ENCODE data around the gene USP36. TPM values are rescaled to one million over a fixed set of nuclear protein-coding genes. Genes with fewer than 3 reads are reported as not detected.

The USP36 gene
- total RNA-seq, 2 experiments from 2014 or later, result 489 to 494 TPM

- intact Hi-C loops (cut with DNase I, micrococcal nuclease), result no loop called here
- CTCF ChIA-PET, result interaction anchor here (1.2 kb wide), 1 partner anchor 24 kb away, joined by 3 read pairs; no protein-coding TSS in a partner anchor
These were observed 48.5 kb downstream of the USP36 start for GRCh38 chr17:78791840-78792709.

GRCh38 chr17:78790552-78790951, 50.1 kb downstream of the USP36 start:
- H3K4me1 ChIP-seq (ENCODE audit: insufficient read depth, low read length), result peaks cover 87% of the 10 kb centered on the region
- peak overlapping the region; percentile 97 for H3K27ac Mint-ChIP-seq

More at GRCh38 chr17:78791840-78792709, 48.5 kb downstream of the USP36 start:
- Mint-ChIP-seq H3K4me1 (ENCODE audit: low read depth) (peaks cover 84% of the 10 kb centered on the region), H3K4me3 (peak overlapping the region; percentile 14), H3K9me3 (no peaks in the 10 kb centered on the region), H3K27ac (peak overlapping the region; percentile 97), H3K27me3 (no peaks in the 10 kb centered on the region), H3K36me3 (ENCODE audit: low read depth) (peaks cover 69% of the 10 kb centered on the region)
- DNase-seq, result no peak
- no peak for ATAC-seq (ENCODE audit: poor library complexity)
- TF ChIP-seq CTCF (IDR thresholded peaks at IDR 0.05), result no peak
- peaks cover 77% of the 10 kb centered on the region for H3K4me1 ChIP-seq (ENCODE audit: insufficient read depth, low read length)
- POLR2A ChIA-PET, result interaction anchor here (1.0 to 3.4 kb wide), 3 partner anchors 11 to 45 kb away, joined by 4 to 41 read pairs (median 30); partner anchors contain the start of gene CYTH1
- no peak overlapping the region for H3K4me3 ChIP-seq (ENCODE audit: low read length)
- peaks cover 61% of the 10 kb centered on the region for H3K36me3 ChIP-seq (ENCODE audit: insufficient read depth, low read length)
- H3K27ac ChIP-seq (ENCODE audit: low read depth in 1 of 2, low read length in 2 of 2), result peak overlapping the region; percentile 26 to 69
- no peaks in the 10 kb centered on the region for H3K9me3 ChIP-seq (ENCODE audit: control insufficient read depth in 1 of 2, insufficient read depth in 1 of 2, low read length in 2 of 2)
- no peaks in the 10 kb centered on the region for H3K27me3 ChIP-seq (ENCODE audit: control insufficient read depth in 1 of 2, insufficient read depth in 2 of 2, low read length in 2 of 2)

More at GRCh38 chr17:78790552-78790951, 50.1 kb downstream of the USP36 start:
- ATAC-seq (ENCODE audit: poor library complexity), result no peak
- no peaks in the 10 kb centered on the region for H3K27me3 Mint-ChIP-seq
- no peak for DNase-seq
- Histone ChIP-seq H3K36me3 (ENCODE audit: insufficient read depth, low read length) (peaks cover 45% of the 10 kb centered on the region), H3K27me3 (ENCODE audit: control insufficient read depth in 1 of 2, insufficient read depth in 2 of 2, low read length in 2 of 2) (no peaks in the 10 kb centered on the region), H3K27ac (ENCODE audit: low read depth in 1 of 2, low read length in 2 of 2) (peak overlapping the region; percentile 51 to 73), H3K9me3 (ENCODE audit: control insufficient read depth in 1 of 2, insufficient read depth in 1 of 2, low read length in 2 of 2) (no peaks in the 10 kb centered on the region), H3K4me3 (ENCODE audit: low read length) (no peak overlapping the region)
- H3K36me3 Mint-ChIP-seq (ENCODE audit: low read depth), result peaks cover 54% of the 10 kb centered on the region
- no peaks in the 10 kb centered on the region for H3K9me3 Mint-ChIP-seq
- TF ChIP-seq CTCF (IDR thresholded peaks at IDR 0.05), result no peak
- intact Hi-C loops (cut with DNase I, micrococcal nuclease), result no loop called here
- ChIA-PET POLR2A (interaction anchor here (0.9 to 3.7 kb wide), 10 partner anchors 9 to 832 kb away, joined by 3 to 43 read pairs (median 10); partner anchors contain the start of genes CYTH1 and TNRC6C), CTCF (interaction anchor here (1.0 to 1.1 kb wide), 2 partner anchors 11 to 13 kb away, joined by 3 to 4 read pairs; no protein-coding TSS in a partner anchor)
- peaks cover 78% of the 10 kb centered on the region for H3K4me1 Mint-ChIP-seq (ENCODE audit: low read depth)
- H3K4me3 Mint-ChIP-seq, result peak overlapping the region; percentile 42

All from CD4-positive, alpha-beta T cell (primary cell).